ENCODE data around the gene RNF114.

DNA sequence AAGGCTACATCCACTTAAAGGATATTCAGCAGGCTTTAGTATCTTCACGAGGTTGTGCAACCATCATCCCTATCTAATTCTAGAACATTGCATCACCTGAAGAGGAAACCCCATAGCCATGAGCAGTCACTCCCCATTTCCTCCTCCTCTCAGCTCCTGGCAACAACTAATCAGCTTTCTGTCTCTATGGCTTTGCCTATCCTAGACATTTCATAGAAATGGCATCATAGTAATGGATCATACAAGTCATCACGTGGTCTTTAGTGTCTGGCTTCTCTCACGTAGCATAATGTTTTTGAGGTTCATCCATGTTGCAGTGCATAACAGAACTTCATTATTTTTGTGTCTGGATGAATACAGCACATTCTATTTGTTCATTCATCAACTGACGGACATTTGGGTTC lies 67.1 kb downstream of the RNF114 start:
- TF ChIP-seq GATA3 (IDR thresholded peaks at IDR 0.05; ENCODE audit: low read depth, low read length) (no peak), GATA2 (IDR thresholded peaks at IDR 0.05; ENCODE audit: low read depth, low read length) (no peak)

All from SH-SY5Y (cell line).